A549 treated with AZD9567 at 1 μM for 4 hours (cell line): ENCODE data around the gene FEM1B. TPM values are rescaled to one million over a fixed set of nuclear protein-coding genes. Genes with fewer than 3 reads are reported as not detected.

Experiments used
- total RNA-seq: library from RNA; stranded (reverse); fragments of 200-300 nt; extraction: Qiagen RNA extraction; gene quantifications from 5 replicates; pipeline ENCODE4 v1.2.3, GENCODE V29; 2022; ENCODE audit not compliant: insufficient read depth

Gene FEM1B
- total RNA-seq: 17.6 to 58.2 TPM (median 23.8 TPM) in 5 replicates

GRCh38 chr15:68277603-68278344 lies at the start of gene FEM1B:
Gene FEM1B, plus strand, starts transcription at chr15:68277745. Its CDS starts 673 bp downstream, at chr15:68278418.

GRCh38 chr15:68229386-68230156 lies 48.0 kb upstream of the FEM1B start, which contains the start of gene CLN6:
Gene CLN6, minus strand, starts transcription at chr15:68229728. Its CDS starts 144 bp downstream, at chr15:68229584.

Other genes with a start within 250 kb of the FEM1B start
- 18.6 to 61.8 TPM (median 22.0 TPM) in 5 replicates for gene PIAS1, start 223.4 kb upstream of the FEM1B start, total RNA-seq
- gene CALML4, start 72.4 kb upstream of the FEM1B start, total RNA-seq: 8.0 to 11.6 TPM (median 9.3 TPM) in 5 replicates
- gene CLN6, start 48.0 kb upstream of the FEM1B start, total RNA-seq: 57.6 to 84.6 TPM (median 82.4 TPM) in 5 replicates
- gene ITGA11, start 154.4 kb downstream of the FEM1B start, total RNA-seq: 2.6 to 8.2 TPM (median 4.5 TPM) in 5 replicates